Stimulated activated CD8-positive, alpha-beta memory T cell treated with anti-CD3 and anti-CD28 coated beads, Interleukin-15, amount 100 ng/mL, for 4 hours (primary cell): ENCODE data around the gene WWOX.

Source experiments
- DNase-seq, 2 donors: peaks; one replicate each; pipeline ENCODE4 v3.0.0-alpha.2; 2020; ENCODE audit warnings: low read depth in 2 of 2

The WWOX gene

GRCh38 chr16:78465730-78466129 is 366.3 kb downstream of the WWOX start:
- DNase-seq, result no peak

GRCh38 chr16:78469787-78470186 is 370.3 kb downstream of the WWOX start:
- no peak for DNase-seq

GRCh38 chr16:78473031-78473699 is 373.7 kb downstream of the WWOX start:
- DNase-seq, result no peak

- no peak for DNase-seq
Measured at GRCh38 chr16:78474762-78475161, 375.3 kb downstream of the WWOX start.

GRCh38 chr16:78476615-78477014 is 377.2 kb downstream of the WWOX start:
- DNase-seq, result no peak

GRCh38 chr16:78478267-78478861 is 378.9 kb downstream of the WWOX start:
- DNase-seq, result no peak

- DNase-seq, result no peak
Measured at GRCh38 chr16:78479723-78480122, 380.3 kb downstream of the WWOX start.

GRCh38 chr16:78480588-78480987 is 381.1 kb downstream of the WWOX start:
- no peak for DNase-seq

- no peak for DNase-seq
Measured at GRCh38 chr16:78483124-78483992, 383.9 kb downstream of the WWOX start.

- no peak for DNase-seq
Measured at GRCh38 chr16:78484509-78485058, 385.1 kb downstream of the WWOX start.

- DNase-seq, result no peak
Measured at GRCh38 chr16:78485188-78485916, 385.9 kb downstream of the WWOX start.

- no peak for DNase-seq
Measured at GRCh38 chr16:78485917-78486257, 386.4 kb downstream of the WWOX start.

- no peak for DNase-seq
Measured at GRCh38 chr16:78487471-78487870, 388.0 kb downstream of the WWOX start.

- no peak for DNase-seq
Measured at GRCh38 chr16:78489072-78489471, 389.6 kb downstream of the WWOX start.

GRCh38 chr16:78489631-78490030 is 390.2 kb downstream of the WWOX start:
- no peak for DNase-seq

GRCh38 chr16:78490431-78490830 is 391.0 kb downstream of the WWOX start:
- no peak for DNase-seq

- DNase-seq, result no peak
Measured at GRCh38 chr16:78490847-78491246, 391.4 kb downstream of the WWOX start.

GRCh38 chr16:78493573-78493972 is 394.1 kb downstream of the WWOX start:
- no peak for DNase-seq

GRCh38 chr16:78494105-78494504 is 394.7 kb downstream of the WWOX start:
- DNase-seq, result no peak

- DNase-seq, result no peak
Measured at GRCh38 chr16:78494674-78495073, 395.2 kb downstream of the WWOX start.

GRCh38 chr16:78496189-78496588 is 396.7 kb downstream of the WWOX start:
- no peak for DNase-seq

GRCh38 chr16:78499399-78499798 is 399.9 kb downstream of the WWOX start:
- no peak for DNase-seq
